ENCODE measurements around the gene MARS2. TPM values are rescaled to one million over a fixed set of nuclear protein-coding genes. Genes with fewer than 3 reads are reported as not detected.
"Not testable (repeated sequence)": the region's sequence is repeated elsewhere in the genome, so short reads cannot be mapped to it uniquely, and the experiment has no call there.

The MARS2 gene
- total RNA-seq, 1 experiment from 2014 or later = 15.3 TPM

GRCh38 chr2:197706839-197707207, 1.7 kb downstream of the MARS2 start:
- Mint-ChIP-seq H3K36me3 (ENCODE audit: insufficient read depth, unreplicated experiment) (peaks cover 5% of the 10 kb centered on the region), H3K27me3 (ENCODE audit: insufficient read depth, unreplicated experiment) (no peaks in the 10 kb centered on the region), H3K4me1 (ENCODE audit: insufficient read depth, unreplicated experiment) (peaks cover 26% of the 10 kb centered on the region), H3K9me3 (ENCODE audit: unreplicated experiment) (peaks cover 7% of the 10 kb centered on the region), H3K4me3 (ENCODE audit: unreplicated experiment) (peak overlapping the region; percentile 92), H3K27ac (ENCODE audit: low read depth, unreplicated experiment) (peak overlapping the region; percentile 57)
- no peak for TF ChIP-seq CTCF (IDR thresholded peaks at IDR 0.05; ENCODE audit: unreplicated experiment)
- no TSS peak for BruUV-seq (replicated peaks)
- ChIA-PET POLR2A (interaction anchor here (0.6 to 4.7 kb wide), 9 partner anchors 52 to 1487 kb away, joined by 3 to 49 read pairs (median 7); partner anchors contain the start of genes HSPD1, HSPE1, MOB4 and SF3B1), CTCF (interaction anchor here (0.5 to 3.6 kb wide), 20 partner anchors 10 to 1740 kb away, joined by 3 to 27 read pairs (median 4); partner anchors contain the start of gene SF3B1)
- intact Hi-C loops (cut with micrococcal nuclease) = loop anchor here (1.0 to 10.0 kb wide), 8 partner anchors 70 to 1748 kb away; partner anchors contain the start of genes COQ10B, SATB2 and SF3B1
- peak; percentile 13 for DNase-seq (ENCODE audit: unreplicated experiment)

- H3K27me3 Mint-ChIP-seq (ENCODE audit: insufficient read depth, unreplicated experiment) = no peaks in the 10 kb centered on the region
- peak; percentile 50 for TF ChIP-seq CTCF (IDR thresholded peaks at IDR 0.05; ENCODE audit: unreplicated experiment)
- CTCF ChIA-PET = interaction anchor here (0.6 to 3.6 kb wide), 18 partner anchors 9 to 1001 kb away, joined by 3 to 27 read pairs (median 4); partner anchors contain the start of gene SF3B1
These were observed 2.4 kb downstream of the MARS2 start for GRCh38 chr2:197707316-197708213.

GRCh38 chr2:197708331-197708730, 3.2 kb downstream of the MARS2 start:
- CTCF ChIA-PET = interaction anchor here (0.8 to 3.6 kb wide), 6 partner anchors 52 to 588 kb away, joined by 3 to 27 read pairs (median 4); no protein-coding TSS in a partner anchor
- peak; percentile 76 for DNase-seq (ENCODE audit: unreplicated experiment)
- no TSS peak for BruUV-seq (replicated peaks)

More at GRCh38 chr2:197707316-197708213, 2.4 kb downstream of the MARS2 start:
- intact Hi-C loops (cut with micrococcal nuclease) = loop anchor here (1.0 to 10.0 kb wide), 9 partner anchors 70 to 1747 kb away; partner anchors contain the start of genes COQ10B, HSPE1, SATB2 and SF3B1
- peaks cover 4% of the 10 kb centered on the region for H3K9me3 Mint-ChIP-seq (ENCODE audit: unreplicated experiment)
- peak overlapping the region; percentile 54 for H3K27ac Mint-ChIP-seq (ENCODE audit: low read depth, unreplicated experiment)
- POLR2A ChIA-PET = interaction anchor here (1.4 to 4.7 kb wide), 4 partner anchors 75 to 207 kb away, joined by 4 to 49 read pairs (median 18); partner anchors contain the start of genes HSPD1, HSPE1 and MOB4
- BruUV-seq (replicated peaks) = TSS peak; percentile 80
- peaks cover 5% of the 10 kb centered on the region for H3K36me3 Mint-ChIP-seq (ENCODE audit: insufficient read depth, unreplicated experiment)
- peak overlapping the region; percentile 92 for H3K4me3 Mint-ChIP-seq (ENCODE audit: unreplicated experiment)
- DNase-seq (ENCODE audit: unreplicated experiment) = peak; percentile 64
- peaks cover 26% of the 10 kb centered on the region for H3K4me1 Mint-ChIP-seq (ENCODE audit: insufficient read depth, unreplicated experiment)

GRCh38 chr2:197709140-197709539, 4.0 kb downstream of the MARS2 start:
- H3K27ac Mint-ChIP-seq (ENCODE audit: low read depth, unreplicated experiment) = peak overlapping the region; percentile 33
- DNase-seq (ENCODE audit: unreplicated experiment); H3K27me3 Mint-ChIP-seq (ENCODE audit: insufficient read depth, unreplicated experiment); H3K9me3 Mint-ChIP-seq (ENCODE audit: unreplicated experiment); BruUV-seq (replicated peaks); POLR2A ChIA-PET: not testable (repeated sequence)
- peak overlapping the region; percentile 92 for H3K4me3 Mint-ChIP-seq (ENCODE audit: unreplicated experiment)
- CTCF ChIA-PET = interaction anchor here (0.6 to 1.2 kb wide), 6 partner anchors 9 to 133 kb away, joined by 3 to 4 read pairs (median 3); no protein-coding TSS in a partner anchor
- H3K36me3 Mint-ChIP-seq (ENCODE audit: insufficient read depth, unreplicated experiment) = peaks cover 11% of the 10 kb centered on the region
- intact Hi-C loops (cut with micrococcal nuclease) = loop anchor here (5.0 to 10.0 kb wide), 7 partner anchors 154 to 1746 kb away; partner anchors contain the start of genes COQ10B, SATB2 and SF3B1
- peaks cover 30% of the 10 kb centered on the region for H3K4me1 Mint-ChIP-seq (ENCODE audit: insufficient read depth, unreplicated experiment)

More at GRCh38 chr2:197708331-197708730, 3.2 kb downstream of the MARS2 start:
- Mint-ChIP-seq H3K4me3 (ENCODE audit: unreplicated experiment) (peak overlapping the region; percentile 92), H3K4me1 (ENCODE audit: insufficient read depth, unreplicated experiment) (peaks cover 29% of the 10 kb centered on the region), H3K27me3 (ENCODE audit: insufficient read depth, unreplicated experiment) (no peaks in the 10 kb centered on the region), H3K9me3 (ENCODE audit: unreplicated experiment) (no peaks in the 10 kb centered on the region), H3K36me3 (ENCODE audit: insufficient read depth, unreplicated experiment) (peaks cover 11% of the 10 kb centered on the region), H3K27ac (ENCODE audit: low read depth, unreplicated experiment) (peak overlapping the region; percentile 33)
- TF ChIP-seq CTCF (IDR thresholded peaks at IDR 0.05; ENCODE audit: unreplicated experiment) = no peak
- POLR2A ChIA-PET = interaction anchor here (1.7 to 4.7 kb wide), 2 partner anchors 74 to 208 kb away, joined by 5 to 49 read pairs; partner anchors contain the start of genes HSPD1 and HSPE1
- intact Hi-C loops (cut with micrococcal nuclease) = loop anchor here (1.0 to 10.0 kb wide), 8 partner anchors 154 to 1746 kb away; partner anchors contain the start of genes COQ10B, HSPE1, SATB2 and SF3B1

All from MCF 10A (cell line).